Cerebellar cortex (tissue), 1 donor: ENCODE results near the gene HTR3E.

Experiments
- DNase-seq: peaks from one replicate; pipeline ENCODE4 v3.0.0-alpha.2; 2015; ENCODE audit warnings: low spot score

Gene HTR3E

GRCh38 chr3:184155644-184156521 is 59.0 kb downstream of the HTR3E start:
- DNase-seq, result no peak

- DNase-seq, result no peak
Observed at GRCh38 chr3:184156522-184156955, 59.7 kb downstream of the HTR3E start.
